HUES48 (cell line): ENCODE results near the gene PIPOX.

ENCODE experiments used
- H3K27ac ChIP-seq: one replicate; pipeline ENCODE4 v1.7.0; 2013; ENCODE audit warnings: low read depth, low read length, inconsistent platforms
- H3K27me3 ChIP-seq: 2 replicates; pipeline ENCODE4 v1.6.1; 2013; ENCODE audit warnings: mild to moderate bottlenecking, low read length; ENCODE audit not compliant: control insufficient read depth, insufficient read depth
- H3K36me3 ChIP-seq: 2 replicates; pipeline ENCODE4 v1.6.1; 2013; ENCODE audit warnings: low read length; ENCODE audit not compliant: control insufficient read depth, insufficient read depth
- H3K4me1 ChIP-seq: 2 replicates; pipeline ENCODE4 v1.6.1; 2013; ENCODE audit warnings: mild to moderate bottlenecking, low read length; ENCODE audit not compliant: control insufficient read depth, insufficient read depth
- H3K4me3 ChIP-seq: 2 replicates; pipeline ENCODE4 v1.5.1; 2013; ENCODE audit warnings: mild to moderate bottlenecking, low read depth, low read length
- H3K9ac ChIP-seq: 2 replicates; pipeline ENCODE4 v1.6.1; 2013; ENCODE audit warnings: mild to moderate bottlenecking, low read depth, low read length, moderate library complexity
- H3K9me3 ChIP-seq: 2 replicates; pipeline ENCODE4 v1.6.1; 2013; ENCODE audit warnings: low read length; ENCODE audit not compliant: control insufficient read depth, insufficient read depth

Gene PIPOX

DNA sequence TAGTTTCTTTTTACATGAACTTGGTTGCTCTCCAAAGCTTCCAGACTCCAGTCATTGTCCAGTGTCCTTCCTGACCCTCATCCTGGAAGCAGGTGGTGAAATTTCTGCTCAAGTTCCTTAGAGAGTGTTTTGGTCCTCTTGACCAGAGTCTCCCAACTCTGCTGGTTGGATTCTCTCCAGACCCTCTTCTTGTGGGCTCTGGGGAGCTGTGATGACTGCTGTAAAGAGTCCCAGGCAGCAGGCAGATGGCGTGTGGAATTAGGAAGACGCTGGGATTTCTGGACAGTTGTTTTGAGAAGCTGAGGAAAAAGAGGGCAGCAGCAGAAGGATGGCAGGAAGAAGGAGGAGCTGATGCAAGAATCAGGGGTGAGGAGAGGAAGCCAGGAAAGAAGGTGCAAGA is 35.5 kb upstream of the PIPOX start:
- Histone ChIP-seq H3K27me3 (peaks cover 43% of the 10 kb centered on the region), H3K9me3 (no peaks in the 10 kb centered on the region), H3K27ac (no peak overlapping the region), H3K4me1 (peaks cover 50% of the 10 kb centered on the region), H3K4me3 (no peak overlapping the region), H3K36me3 (no peaks in the 10 kb centered on the region), H3K9ac (no peak overlapping the region)

DNA sequence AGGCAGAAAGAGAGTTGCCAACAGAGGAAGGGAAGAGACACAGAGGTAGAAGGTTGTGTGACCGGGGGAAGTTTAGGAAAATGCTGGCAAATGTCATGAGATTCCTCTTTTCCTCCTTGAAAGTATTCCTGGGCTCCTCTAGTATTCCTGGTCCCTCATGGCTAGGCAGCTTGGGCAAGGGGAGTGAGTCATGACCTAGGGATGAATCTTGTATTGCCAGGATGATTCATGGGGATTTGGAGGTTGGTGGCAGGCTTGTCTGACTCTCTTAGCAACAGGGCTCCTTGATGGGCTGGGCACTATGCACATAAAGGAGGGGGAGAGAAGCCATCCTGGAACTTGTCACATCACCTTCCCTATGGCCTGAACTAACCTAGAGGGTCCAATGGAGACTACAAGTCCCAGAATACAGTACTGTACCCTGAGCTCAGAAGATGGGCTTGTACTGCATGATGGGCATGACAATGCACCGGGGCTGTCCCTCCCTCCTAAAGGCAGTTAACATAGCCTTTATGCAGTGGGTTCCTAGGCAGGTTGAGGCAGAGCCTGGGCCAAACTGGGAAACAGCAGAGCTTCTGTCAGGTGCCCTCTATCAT is 35.0 kb upstream of the PIPOX start:
- Histone ChIP-seq H3K4me1 (peaks cover 45% of the 10 kb centered on the region), H3K9me3 (no peaks in the 10 kb centered on the region), H3K27me3 (peaks cover 40% of the 10 kb centered on the region), H3K27ac (no peak overlapping the region), H3K4me3 (no peak overlapping the region), H3K9ac (no peak overlapping the region), H3K36me3 (no peaks in the 10 kb centered on the region)

DNA sequence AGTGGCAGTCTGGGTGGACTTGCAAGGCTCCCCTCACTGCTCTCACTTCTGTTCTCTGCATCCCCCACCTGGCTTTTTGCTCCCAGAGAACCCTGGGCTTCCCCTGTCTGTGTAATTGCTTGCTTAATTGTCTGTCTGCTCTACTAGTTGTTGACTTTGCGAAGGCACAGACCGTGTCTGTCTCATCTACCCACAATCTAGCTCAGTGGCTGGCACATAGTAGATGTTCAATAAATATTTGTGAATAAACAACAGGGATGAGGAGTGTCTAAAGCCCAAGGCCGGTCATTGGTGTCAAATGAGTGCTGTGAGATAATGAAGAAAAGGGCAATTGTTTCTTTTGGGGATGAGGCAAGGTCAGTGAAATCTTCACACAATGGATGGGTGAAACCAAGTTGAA is 34.4 kb upstream of the PIPOX start:
- Histone ChIP-seq H3K27me3 (peaks cover 35% of the 10 kb centered on the region), H3K4me1 (peaks cover 39% of the 10 kb centered on the region), H3K9ac (no peak overlapping the region), H3K9me3 (no peaks in the 10 kb centered on the region), H3K27ac (no peak overlapping the region), H3K4me3 (no peak overlapping the region), H3K36me3 (no peaks in the 10 kb centered on the region)

DNA sequence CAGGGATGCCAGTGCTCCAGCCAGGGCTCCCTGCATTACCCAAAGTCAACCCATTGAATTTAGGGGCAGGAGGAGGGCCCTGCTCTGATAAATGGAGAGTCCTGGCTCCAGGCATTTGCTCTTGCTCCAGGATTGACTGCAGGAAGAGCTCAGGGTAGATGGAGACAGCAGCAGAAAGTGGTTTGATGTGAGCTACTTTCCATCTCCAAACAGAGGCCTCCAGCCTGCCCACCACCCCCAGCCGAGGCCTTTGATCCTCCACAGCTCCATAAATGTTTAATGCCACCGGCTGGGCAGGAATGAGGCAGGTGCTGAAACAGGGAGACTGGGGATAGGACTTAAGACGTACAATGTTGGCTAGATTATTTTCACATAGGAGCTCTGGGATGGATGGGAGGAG is 32.8 kb upstream of the PIPOX start:
- H3K9me3 ChIP-seq = no peaks in the 10 kb centered on the region
- H3K4me1 ChIP-seq = peaks cover 43% of the 10 kb centered on the region
- no peak overlapping the region for H3K4me3 ChIP-seq
- no peaks in the 10 kb centered on the region for H3K36me3 ChIP-seq
- H3K27me3 ChIP-seq = peaks cover 20% of the 10 kb centered on the region
- H3K9ac ChIP-seq = no peak overlapping the region
- peak overlapping the region; percentile 48 for H3K27ac ChIP-seq

DNA sequence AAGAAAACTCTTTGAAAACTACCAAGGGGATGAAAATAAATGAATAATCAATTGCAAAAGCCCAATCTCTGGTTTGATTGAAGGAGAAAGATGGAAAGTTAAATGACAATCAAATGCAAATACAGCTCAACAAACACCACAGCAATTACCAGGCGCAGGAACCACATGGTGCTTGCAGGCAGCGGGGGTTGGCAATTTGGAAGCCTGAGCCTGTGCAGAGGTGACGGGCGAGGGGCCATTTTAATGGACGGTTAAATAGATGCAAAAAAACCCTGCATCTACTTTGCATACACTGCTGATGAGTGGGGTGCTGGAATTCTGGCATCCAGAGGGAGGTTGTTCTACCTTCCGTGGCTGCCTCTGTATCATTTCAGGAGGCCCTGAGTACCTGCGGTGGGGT is 32.4 kb upstream of the PIPOX start:
- no peaks in the 10 kb centered on the region for H3K9me3 ChIP-seq
- peaks cover 17% of the 10 kb centered on the region; the same call in 1 of the 2 replicates for H3K27me3 ChIP-seq
- H3K9ac ChIP-seq = no peak overlapping the region
- no peak overlapping the region for H3K27ac ChIP-seq
- no peaks in the 10 kb centered on the region for H3K36me3 ChIP-seq
- peaks cover 43% of the 10 kb centered on the region for H3K4me1 ChIP-seq
- no peak overlapping the region for H3K4me3 ChIP-seq

DNA sequence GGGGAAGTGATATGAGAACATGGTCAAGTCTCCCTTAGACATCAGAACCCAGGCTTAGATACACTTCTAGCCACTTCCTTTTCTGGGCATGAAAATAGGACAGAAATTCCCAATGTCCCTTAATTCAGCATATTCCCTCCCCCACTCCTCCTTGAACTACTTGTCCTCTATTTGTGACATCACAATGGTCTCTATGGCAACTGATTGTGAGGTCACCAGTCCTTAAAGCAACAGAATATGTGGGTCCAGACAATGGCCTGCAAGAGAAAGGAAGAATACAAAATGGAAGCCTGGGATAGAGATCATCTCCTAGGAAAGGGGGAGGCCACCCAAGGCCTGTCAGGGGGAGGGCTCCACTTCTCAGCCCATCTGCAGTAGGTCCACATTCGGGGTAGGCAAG is 30.4 kb upstream of the PIPOX start:
- Histone ChIP-seq H3K4me1 (peaks cover 52% of the 10 kb centered on the region), H3K4me3 (no peak overlapping the region), H3K36me3 (no peaks in the 10 kb centered on the region), H3K27me3 (peaks cover 2% of the 10 kb centered on the region; the same call in 1 of the 2 replicates), H3K9ac (no peak overlapping the region), H3K9me3 (no peaks in the 10 kb centered on the region), H3K27ac (no peak overlapping the region)

DNA sequence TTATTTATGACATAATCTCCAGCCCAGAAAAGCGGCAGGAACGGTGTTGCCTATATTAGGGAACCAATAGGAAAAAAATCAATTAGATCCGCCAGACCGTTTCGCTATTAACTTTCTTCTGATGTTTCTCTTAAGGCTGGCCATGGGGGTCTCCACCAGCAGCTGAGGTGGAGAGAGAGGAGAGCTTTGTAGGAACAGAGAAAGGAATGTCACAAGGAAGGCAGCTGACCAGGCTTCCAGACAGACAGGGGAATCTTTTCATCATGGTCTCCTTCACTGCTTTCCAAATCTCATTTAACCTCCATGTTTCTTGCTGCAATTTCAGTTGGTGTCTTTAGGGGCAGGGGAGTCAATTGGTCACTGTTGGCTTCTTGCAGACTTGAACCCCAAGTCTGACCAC is 28.2 kb upstream of the PIPOX start:
- Histone ChIP-seq H3K36me3 (no peaks in the 10 kb centered on the region), H3K9ac (no peak overlapping the region), H3K27me3 (no peaks in the 10 kb centered on the region), H3K27ac (no peak overlapping the region), H3K9me3 (no peaks in the 10 kb centered on the region), H3K4me1 (peaks cover 50% of the 10 kb centered on the region), H3K4me3 (no peak overlapping the region)

DNA sequence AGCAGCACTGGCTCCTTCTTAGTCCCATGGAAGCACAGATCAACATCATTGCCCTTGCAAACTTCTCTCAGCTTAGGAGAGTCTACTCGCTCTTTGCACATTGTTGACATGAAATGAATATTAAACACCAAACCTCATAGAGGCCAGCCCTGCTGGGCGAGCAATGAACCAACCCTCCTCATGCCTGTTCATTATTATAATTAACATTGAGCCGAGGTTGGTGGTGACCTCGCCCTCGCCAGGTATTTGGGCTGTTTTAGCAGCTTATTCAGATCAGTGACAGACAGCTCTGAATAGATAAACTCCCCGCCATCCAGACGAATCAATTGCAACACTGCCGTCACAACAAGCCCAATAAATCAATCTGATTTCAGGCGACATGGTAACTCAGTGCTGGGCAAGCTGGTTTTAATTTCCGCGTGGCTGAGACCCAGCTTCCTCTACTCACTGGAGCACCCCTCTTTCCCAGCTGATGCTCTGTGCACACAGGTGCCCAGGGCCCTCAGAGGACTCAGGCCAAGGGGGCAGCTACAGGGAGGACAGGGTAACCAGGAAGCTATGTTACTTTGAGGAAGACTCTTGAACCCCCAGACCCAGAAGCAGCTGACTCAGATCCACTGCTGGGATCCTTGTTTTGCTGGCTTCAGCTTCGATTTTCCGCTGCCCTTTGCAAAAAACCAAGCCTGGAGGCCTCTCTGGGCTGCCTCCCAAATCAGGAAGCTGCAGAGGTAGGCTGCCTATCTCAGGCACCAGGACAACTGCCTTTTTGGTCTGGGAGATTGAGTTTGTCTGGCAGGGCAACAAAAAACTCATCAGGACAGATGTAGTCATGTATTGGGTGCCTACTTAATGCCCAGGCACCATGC is 26.4 kb upstream of the PIPOX start:
- H3K4me3 ChIP-seq = no peak overlapping the region
- no peaks in the 10 kb centered on the region for H3K36me3 ChIP-seq
- peaks cover 11% of the 10 kb centered on the region; the same call in 1 of the 2 replicates for H3K27me3 ChIP-seq
- no peaks in the 10 kb centered on the region for H3K9me3 ChIP-seq
- H3K27ac ChIP-seq = no peak overlapping the region
- peaks cover 45% of the 10 kb centered on the region for H3K4me1 ChIP-seq
- H3K9ac ChIP-seq = no peak overlapping the region

DNA sequence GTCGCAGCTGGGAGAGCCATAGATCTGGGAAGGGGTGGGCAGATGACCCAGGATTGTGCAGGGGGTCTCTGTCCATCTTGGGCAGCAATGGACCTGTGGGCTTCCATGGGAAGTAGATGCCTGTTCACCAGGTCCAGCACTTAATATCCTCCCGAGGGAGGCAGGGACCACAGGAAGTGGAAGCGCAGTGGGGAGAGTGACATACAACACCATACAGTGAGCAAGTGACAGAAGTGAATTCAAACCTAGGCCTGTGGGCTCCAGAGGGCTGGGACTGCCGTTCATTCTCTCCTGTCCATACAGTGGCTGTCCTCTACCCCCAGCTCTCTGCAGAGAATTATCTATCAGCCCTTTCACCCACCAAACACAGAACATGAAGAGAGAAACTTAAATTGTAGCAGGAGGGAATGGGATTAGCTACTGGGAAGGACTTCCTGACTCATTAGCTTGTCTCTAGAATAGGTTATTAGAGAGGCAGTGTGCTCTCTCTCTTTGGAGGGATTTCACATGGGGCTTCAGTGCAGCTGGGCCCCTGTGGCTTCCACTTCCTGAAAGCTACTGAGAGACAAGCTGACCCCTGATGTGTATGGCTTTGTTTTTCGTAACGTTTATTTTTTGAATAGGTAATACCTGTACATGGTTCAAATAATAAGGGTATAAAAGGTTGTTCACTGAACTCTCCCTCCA is 24.0 kb upstream of the PIPOX start:
- Histone ChIP-seq H3K36me3 (no peaks in the 10 kb centered on the region), H3K9me3 (no peaks in the 10 kb centered on the region), H3K27ac (peak overlapping the region; percentile 72), H3K27me3 (peaks cover 15% of the 10 kb centered on the region; the same call in 1 of the 2 replicates), H3K4me1 (peaks cover 45% of the 10 kb centered on the region), H3K4me3 (peak overlapping the region; percentile 5; the same call in 1 of the 2 replicates), H3K9ac (no peak overlapping the region)

DNA sequence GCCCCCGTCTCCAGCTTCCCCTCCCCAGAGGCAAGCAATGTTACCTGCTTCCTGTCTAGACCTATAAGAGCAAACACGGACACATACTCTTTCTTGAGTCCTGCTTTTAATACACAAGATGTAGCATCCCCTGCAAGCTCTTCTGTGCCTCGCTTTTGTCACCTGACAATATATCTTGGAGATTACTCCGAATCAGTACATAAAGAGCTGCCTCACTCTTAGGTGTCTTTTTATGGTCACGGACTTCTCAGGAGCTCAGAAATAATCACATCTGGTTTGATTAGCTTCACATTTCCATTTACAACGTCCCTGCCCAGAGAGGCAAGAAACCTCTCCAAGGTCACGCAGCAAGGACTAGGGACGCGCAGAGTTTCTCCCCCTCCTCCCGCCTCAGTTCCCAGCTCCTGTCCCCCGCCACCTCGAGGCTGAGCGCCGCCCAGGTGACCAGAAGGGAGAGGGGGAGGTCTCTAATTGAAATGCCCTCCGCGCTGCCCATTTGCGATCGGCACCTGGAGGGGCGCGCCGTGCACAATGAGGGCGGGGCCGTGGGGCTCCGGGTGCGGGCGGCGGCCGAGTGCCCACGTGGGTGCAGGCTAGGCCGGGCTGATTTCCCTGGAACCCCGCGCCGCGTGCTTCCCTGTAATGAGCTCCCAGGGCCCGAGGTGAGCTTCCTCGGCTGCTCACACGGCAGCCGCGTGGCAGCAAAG is 23.3 kb upstream of the PIPOX start:
- peaks cover 15% of the 10 kb centered on the region; the same call in 1 of the 2 replicates for H3K27me3 ChIP-seq
- peak overlapping the region; percentile 72 for H3K27ac ChIP-seq
- no peaks in the 10 kb centered on the region for H3K36me3 ChIP-seq
- no peak overlapping the region for H3K9ac ChIP-seq
- H3K9me3 ChIP-seq = no peaks in the 10 kb centered on the region
- H3K4me1 ChIP-seq = peaks cover 43% of the 10 kb centered on the region
- H3K4me3 ChIP-seq = peak overlapping the region; percentile 5
